HG03354 (cell line): Measurements from ENCODE around the gene NFATC3.
"Not testable (repeated sequence)": the region's sequence is repeated elsewhere in the genome, so short reads cannot be mapped to it uniquely, and the experiment has no call there.

Experiments
- ATAC-seq: cut with Tn5 transposase; IDR thresholded peaks from one replicate; pipeline ENCODE4 v1.9.1; 2021; ENCODE audit warnings: mild to moderate bottlenecking; ENCODE audit not compliant: unreplicated experiment, poor library complexity, severe bottlenecking

NFATC3 gene

DNA sequence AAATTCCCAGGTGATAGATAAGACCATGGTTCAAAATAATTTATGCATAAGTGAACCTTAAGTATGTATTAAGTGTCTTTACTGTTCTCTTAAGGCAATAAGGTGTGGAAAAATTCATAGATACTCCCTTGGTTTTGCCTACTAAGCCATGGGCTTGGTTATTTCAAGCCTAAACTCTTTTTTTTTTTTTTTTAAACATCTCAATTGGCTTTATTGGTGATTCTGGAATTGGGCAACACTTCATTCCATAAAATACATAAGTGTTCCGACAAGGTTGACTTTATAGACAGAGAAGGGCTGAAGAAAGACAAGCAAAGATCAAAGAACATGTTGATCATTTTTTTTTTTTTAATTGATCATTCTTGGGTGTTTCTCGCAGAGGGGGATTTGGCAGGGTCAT lies 77.2 kb downstream of the NFATC3 start:
- ATAC-seq = no peak

DNA sequence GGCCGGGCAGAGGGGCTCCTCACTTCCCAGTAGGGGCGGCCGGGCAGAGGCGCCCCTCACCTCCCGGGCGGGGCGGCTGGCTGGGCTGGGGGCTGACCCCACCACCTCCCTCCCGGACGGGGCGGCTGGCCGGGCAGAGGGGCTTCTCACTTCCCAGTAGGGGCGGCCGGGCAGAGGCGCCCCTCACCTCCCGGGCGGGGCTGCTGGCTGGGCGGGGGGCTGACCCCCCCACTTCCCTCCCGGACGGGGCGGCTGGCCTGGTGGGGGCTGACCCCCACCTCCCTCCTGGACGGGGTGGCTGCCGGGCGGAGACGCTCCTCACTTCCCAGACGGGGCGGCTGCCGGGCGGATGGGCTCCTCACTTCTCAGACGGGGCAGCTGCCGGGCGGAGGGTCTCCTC lies 78.1 kb downstream of the NFATC3 start:
- ATAC-seq = not testable (repeated sequence)

DNA sequence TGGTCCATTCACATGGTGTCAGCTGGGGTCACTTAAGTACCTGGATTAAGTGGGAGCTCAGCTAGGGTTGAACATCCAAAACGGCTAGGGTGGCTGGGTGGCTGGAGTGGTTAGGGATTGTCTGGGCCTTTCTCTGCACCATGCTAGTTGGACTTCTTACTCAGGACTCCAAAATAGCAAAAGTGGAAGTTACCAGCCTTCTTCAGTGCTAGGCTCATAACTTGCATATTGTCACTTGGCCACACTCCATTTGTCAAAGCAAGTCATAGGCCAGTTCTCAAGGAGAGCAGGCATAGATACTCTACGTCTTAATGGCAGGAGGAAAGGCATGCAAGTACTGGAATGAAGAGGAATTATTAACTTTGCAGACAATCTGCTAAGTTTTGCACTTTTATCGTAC lies 81.1 kb downstream of the NFATC3 start:
- ATAC-seq = no peak

- no peak for ATAC-seq
These were observed 94.1 kb downstream of the NFATC3 start for GRCh38 chr16:68179196-68179795.

DNA sequence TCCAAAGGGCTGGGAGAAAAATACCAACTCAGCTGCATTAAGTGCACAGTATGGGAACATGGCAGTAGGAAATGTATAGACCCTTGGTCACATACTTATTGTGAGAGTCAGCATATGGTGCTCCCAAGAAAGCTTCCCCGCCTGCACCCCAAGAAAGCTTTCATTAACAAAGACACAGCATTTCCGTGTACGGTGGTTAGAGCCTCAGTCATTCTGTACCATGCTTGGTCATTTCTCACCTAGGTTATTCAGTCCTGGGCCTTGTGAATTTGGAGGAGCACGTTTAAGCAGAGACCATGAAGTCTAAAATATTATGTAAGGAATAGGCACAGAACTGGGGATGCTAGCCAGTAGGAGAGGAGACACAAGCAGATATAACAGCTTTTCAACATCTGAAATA lies 94.7 kb downstream of the NFATC3 start:
- ATAC-seq = no peak

- no peak for ATAC-seq
These were observed 97.9 kb downstream of the NFATC3 start for GRCh38 chr16:68183046-68183445.

DNA sequence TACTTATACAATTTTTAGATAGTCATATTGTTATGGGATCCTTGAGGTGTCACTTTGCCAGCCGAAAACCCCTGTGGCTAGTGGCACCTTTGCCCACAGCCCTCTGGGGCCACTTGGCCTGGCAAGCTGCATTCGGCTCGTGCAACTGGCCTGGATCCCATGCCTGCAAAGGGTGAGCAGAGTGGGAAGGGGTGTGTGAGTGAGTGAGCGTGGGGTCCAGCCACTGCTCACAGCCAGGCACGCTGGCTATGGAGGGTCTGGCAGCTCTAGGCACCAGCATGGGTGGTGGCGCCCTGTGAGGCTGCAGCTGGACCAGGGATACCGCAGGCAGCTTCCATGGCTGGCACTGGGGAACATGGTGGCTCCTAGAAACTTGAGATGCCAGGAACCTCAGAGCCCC lies 101.7 kb downstream of the NFATC3 start:
- no peak for ATAC-seq

DNA sequence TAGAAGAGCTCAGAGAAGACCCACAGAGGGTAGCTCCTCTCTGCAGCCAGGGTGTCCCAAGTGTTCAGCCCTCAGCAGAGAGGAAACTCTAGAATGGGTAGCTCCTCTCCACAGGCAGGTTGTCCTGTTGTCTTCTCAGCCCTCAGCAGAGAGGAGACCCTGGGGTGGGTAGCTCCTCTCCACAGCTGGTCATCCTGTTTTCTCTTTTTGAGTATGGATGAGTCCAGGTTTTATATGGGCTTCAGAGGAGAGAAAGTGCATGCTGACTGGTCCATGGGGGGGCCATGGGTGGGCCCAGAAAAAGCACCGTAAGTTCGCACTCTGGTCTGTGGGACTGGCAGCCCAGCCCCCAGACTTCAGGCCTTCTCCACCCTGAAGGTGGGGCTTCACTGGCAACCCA lies 102.3 kb downstream of the NFATC3 start:
- ATAC-seq = no peak

DNA sequence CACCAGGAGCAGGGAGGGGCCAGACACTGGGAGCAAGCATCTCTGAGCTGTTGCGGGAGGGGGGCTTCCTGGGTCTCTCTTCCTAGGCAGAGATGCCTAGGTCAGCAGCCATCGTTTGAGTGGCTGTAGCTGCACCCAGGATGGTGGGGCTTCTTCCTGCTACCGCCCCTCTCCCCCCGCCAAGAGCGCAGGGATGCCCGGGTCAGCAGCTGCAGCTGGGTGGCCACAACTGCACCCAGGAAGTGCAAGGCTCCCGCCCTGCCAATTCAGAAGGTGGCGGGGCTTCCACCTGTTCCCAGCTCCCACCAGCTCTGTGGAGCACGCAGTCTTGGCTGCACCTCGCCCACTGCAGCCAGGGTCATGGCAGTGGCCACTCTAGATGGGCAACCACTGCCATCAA lies 103.0 kb downstream of the NFATC3 start:
- ATAC-seq = no peak

- no peak for ATAC-seq
These were observed 104.9 kb downstream of the NFATC3 start for GRCh38 chr16:68190081-68190480.

DNA sequence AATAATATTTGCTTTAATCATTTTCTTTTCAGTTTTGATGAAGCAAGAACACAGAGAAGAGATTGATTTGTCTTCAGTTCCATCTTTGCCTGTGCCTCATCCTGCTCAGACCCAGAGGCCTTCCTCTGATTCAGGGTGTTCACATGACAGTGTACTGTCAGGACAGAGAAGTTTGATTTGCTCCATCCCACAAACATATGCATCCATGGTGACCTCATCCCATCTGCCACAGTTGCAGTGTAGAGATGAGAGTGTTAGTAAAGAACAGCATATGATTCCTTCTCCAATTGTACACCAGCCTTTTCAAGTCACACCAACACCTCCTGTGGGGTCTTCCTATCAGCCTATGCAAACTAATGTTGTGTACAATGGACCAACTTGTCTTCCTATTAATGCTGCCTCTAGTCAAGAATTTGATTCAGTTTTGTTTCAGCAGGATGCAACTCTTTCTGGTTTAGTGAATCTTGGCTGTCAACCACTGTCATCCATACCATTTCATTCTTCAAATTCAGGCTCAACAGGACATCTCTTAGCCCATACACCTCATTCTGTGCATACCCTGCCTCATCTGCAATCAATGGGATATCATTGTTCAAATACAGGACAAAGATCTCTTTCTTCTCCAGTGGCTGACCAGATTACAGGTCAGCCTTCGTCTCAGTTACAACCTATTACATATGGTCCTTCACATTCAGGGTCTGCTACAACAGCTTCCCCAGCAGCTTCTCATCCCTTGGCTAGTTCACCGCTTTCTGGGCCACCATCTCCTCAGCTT lies 105.8 kb downstream of the NFATC3 start:
- ATAC-seq = no peak

DNA sequence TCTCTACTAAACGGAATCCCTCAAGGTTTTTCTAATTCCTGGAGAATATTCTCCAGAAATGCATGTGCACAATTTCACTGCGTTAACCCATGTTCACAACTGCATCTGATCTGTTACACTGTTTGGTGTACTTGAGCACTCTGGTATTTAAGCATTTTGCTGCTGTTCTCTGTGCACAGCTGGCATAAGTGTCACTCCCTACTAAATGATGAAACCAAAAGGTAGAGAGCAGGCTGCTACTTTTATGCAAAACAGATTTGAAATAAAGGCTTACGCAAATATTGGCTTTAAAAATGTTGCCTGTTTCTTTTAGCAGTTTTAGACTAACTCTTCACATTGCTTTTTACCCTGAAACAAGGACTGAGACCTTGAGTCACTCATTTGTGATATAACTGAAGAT lies 109.1 kb downstream of the NFATC3 start:
- ATAC-seq = no peak

GRCh38 chr16:68197250-68197649 lies 112.1 kb downstream of the NFATC3 start:
- no peak for ATAC-seq

DNA sequence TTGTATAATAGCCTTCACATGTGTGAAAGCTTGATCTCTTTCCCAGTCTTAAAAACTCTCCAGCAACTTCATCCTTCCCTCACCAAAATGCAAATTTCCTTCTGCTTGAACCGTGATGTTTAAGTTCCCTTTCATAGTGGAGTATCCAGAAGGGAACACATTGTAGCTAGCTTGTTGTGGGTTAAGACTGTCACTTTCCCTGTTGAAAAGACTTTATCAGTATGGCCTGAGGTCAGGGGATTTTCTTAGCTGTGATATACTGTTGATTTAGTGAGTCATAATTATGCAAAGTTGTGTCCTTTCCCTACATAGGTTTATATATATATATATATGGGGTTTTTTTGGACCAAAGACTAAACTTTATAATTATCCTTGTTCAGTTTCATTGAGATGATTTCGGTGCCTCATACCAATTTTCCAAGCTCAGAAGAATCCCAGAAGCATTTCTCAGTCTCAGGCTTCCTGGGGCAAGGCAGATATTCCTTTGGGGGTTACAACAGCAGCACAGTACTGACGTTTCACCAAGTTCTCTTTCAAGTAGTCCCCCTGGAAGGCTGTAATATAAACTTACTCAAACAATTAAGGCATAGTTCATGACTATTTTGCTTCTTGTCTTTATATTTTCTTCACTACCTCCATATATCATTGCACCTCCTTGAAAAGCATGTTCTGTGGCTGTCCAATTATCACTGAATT lies 115.1 kb downstream of the NFATC3 start:
- ATAC-seq = no peak

DNA sequence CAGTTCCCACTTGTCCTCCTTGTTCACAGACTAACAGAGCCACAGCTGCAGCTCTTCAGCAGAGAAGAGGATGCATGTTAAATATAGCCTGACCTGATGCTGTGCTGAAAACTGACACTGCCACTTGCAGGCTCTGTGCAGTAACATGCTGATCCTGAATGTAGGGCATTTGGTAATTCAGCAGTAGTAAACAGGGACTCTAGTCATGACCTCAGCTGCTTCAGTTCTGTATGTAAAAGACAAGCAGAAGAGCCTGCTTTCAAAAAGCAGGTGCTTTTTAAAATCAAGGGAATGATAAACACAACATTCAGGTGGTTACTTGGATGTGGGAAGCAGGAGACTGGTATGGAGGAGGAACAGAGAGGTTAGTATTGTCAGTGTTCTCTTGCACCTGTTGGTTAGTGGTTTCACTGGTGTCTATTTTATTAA lies 116.9 kb downstream of the NFATC3 start:
- no peak for ATAC-seq

DNA sequence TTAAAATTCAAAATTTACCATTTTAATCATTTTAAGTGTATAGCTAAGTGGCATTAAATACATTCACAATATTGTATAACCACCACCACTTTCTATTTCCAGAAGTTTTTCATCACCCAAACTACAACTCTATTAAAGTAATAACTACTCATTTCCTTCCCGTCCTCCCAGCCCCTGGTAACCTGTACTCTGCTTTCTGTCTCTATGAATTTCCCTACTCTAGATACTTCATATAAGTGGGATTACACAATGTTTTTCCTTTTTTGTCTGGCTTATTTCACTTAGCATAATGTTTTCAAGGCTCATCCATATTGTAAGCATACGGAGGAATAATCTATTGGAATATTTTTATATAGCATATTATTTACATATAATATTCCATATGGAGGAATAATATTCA lies 121.1 kb downstream of the NFATC3 start:
- no peak for ATAC-seq

DNA sequence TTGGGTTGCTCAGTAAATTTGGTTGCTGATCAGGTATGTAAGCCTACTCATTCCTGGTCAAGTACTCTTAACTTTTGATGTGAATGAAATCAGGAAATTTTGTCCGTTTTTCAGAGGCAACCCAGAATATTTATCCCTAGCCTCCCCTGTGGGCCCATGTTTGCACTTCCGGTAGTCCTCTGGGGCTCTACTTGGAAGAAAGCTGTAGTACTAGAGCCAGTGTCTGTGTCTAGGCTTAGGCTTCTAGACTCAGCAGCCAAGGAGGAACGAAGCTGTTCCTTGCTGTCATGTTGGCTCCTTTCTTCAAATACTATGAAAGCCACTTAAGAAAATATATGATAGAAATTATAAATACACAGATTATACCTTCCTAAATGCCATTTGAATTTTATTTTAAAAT lies 129.6 kb downstream of the NFATC3 start:
- no peak for ATAC-seq

DNA sequence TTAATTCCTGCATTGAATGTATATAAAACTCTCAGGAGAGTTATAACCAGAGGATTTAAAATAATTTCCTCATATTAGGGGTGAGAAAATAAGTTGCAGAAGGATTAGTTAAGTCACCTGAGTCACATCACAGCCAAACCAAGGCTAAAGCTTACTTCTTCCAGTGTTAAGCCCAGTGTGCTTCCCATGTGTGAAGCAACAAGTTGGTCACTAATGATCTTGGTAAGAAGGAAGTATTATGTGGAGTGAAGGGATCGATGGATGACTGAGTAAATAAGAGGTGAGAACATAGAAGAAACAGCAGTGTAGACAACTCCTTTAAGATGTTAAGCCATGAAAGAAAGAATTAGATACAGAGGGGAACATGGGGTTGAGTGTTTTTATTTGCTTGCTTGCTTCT lies 130.1 kb downstream of the NFATC3 start:
- ATAC-seq = no peak

- ATAC-seq = no peak
These were observed 131.1 kb downstream of the NFATC3 start for GRCh38 chr16:68216240-68216639.

GRCh38 chr16:68217506-68217905 lies 132.3 kb downstream of the NFATC3 start:
- no peak for ATAC-seq

DNA sequence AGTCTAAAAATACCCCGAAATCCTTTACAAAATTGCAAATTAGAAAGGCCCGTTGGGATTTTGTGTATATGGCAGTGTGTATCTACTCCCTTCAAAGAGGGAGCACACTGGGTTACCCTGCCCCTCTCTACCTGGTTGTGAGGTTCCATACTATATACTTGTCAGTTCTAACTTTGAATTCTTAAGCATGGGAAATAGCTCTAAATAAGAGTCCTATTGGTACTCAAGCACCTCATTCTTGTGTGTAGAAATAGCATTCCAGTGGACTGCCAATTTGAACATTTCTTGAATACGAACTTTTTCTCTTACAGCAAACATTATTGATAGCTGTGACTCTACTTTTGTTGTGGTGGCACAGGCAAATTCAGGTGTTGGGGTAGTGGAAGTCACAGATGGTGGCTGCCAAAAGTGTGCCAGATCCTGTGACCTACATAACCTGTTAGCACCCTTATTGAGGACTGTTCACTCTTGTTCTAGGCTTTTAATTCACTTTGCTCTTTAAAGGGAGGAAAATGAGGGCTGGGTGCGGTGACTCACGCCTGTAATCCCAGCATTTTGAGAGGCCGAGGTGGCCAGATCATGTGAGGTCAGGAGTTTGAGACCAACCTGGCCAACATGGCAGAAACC lies 134.7 kb downstream of the NFATC3 start:
- no peak for ATAC-seq
